ENCODE data around the gene PASK. TPM values are rescaled to one million over a fixed set of nuclear protein-coding genes. Genes with fewer than 3 reads are reported as not detected.

The PASK gene
- total RNA-seq, 1 donor from 2014 or later = 20.3 TPM

- Mint-ChIP-seq H3K27me3 (ENCODE audit: insufficient read depth, low read depth) (peaks cover 2% of the 10 kb centered on the region), H3K9me3 (no peaks in the 10 kb centered on the region), H3K4me3 (no peak overlapping the region), H3K4me1 (no peaks in the 10 kb centered on the region), H3K27ac (no peak overlapping the region), H3K36me3 (no peaks in the 10 kb centered on the region)
- no peak overlapping the region for H3K27ac ChIP-seq
- no peak overlapping the region for H3K4me2 ChIP-seq
- no peaks in the 10 kb centered on the region for H3K27me3 ChIP-seq
- no peak overlapping the region for H3K4me3 ChIP-seq
- H3F3A ChIP-seq (ENCODE audit: low read depth) = no peaks in the 10 kb centered on the region
- no peaks in the 10 kb centered on the region for H3K36me3 ChIP-seq
- H3K79me2 ChIP-seq (ENCODE audit: low read depth) = no peaks in the 10 kb centered on the region
- no peaks in the 10 kb centered on the region for H3K9me3 ChIP-seq (ENCODE audit: low read depth)
- H3K9ac ChIP-seq = no peak overlapping the region
- H4K20me1 ChIP-seq (ENCODE audit: low read depth) = peaks cover 13% of the 10 kb centered on the region
- DNase-seq (ENCODE audit: low spot score) = no peak
- no peak for TF ChIP-seq EZH2 (IDR thresholded peaks at IDR 0.05)
- TF ChIP-seq, protein P1, sequence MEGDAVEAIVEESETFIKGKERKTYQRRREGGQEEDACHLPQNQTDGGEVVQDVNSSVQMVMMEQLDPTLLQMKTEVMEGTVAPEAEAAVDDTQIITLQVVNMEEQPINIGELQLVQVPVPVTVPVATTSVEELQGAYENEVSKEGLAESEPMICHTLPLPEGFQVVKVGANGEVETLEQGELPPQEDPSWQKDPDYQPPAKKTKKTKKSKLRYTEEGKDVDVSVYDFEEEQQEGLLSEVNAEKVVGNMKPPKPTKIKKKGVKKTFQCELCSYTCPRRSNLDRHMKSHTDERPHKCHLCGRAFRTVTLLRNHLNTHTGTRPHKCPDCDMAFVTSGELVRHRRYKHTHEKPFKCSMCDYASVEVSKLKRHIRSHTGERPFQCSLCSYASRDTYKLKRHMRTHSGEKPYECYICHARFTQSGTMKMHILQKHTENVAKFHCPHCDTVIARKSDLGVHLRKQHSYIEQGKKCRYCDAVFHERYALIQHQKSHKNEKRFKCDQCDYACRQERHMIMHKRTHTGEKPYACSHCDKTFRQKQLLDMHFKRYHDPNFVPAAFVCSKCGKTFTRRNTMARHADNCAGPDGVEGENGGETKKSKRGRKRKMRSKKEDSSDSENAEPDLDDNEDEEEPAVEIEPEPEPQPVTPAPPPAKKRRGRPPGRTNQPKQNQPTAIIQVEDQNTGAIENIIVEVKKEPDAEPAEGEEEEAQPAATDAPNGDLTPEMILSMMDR (IDR thresholded peaks at IDR 0.05) = no peak
- TF ChIP-seq EZH2phosphoT487 (IDR thresholded peaks at IDR 0.05) = no peak
- no peaks in the 10 kb centered on the region for H3K4me1 ChIP-seq
- H2AFZ ChIP-seq (replicated peaks) = no peak overlapping the region
These were observed 86.7 kb downstream of the PASK start for GRCh38 chr2:241062389-241063092.

GRCh38 chr2:241061275-241061674 lies 88.0 kb downstream of the PASK start:
- Histone ChIP-seq H3K9ac (no peak overlapping the region), H3K4me2 (no peak overlapping the region), H3K36me3 (no peaks in the 10 kb centered on the region), H3F3A (ENCODE audit: low read depth) (no peaks in the 10 kb centered on the region), H3K4me3 (no peak overlapping the region), H4K20me1 (ENCODE audit: low read depth) (peaks cover 8% of the 10 kb centered on the region), H3K79me2 (ENCODE audit: low read depth) (no peaks in the 10 kb centered on the region), H3K4me1 (no peaks in the 10 kb centered on the region), H3K9me3 (ENCODE audit: low read depth) (no peaks in the 10 kb centered on the region), H3K27me3 (no peaks in the 10 kb centered on the region), H2AFZ (replicated peaks) (no peak overlapping the region), H3K27ac (no peak overlapping the region)
- Mint-ChIP-seq H3K27ac (no peak overlapping the region), H3K27me3 (ENCODE audit: insufficient read depth, low read depth) (peaks cover 2% of the 10 kb centered on the region), H3K4me3 (no peak overlapping the region), H3K9me3 (no peaks in the 10 kb centered on the region), H3K4me1 (no peaks in the 10 kb centered on the region), H3K36me3 (no peaks in the 10 kb centered on the region)
- TF ChIP-seq EZH2phosphoT487 (IDR thresholded peaks at IDR 0.05) (no peak), EZH2 (IDR thresholded peaks at IDR 0.05) (no peak)
- TF ChIP-seq, protein P1 (IDR thresholded peaks at IDR 0.05) = no peak
- no peak for DNase-seq (ENCODE audit: low spot score)

Small RNA genes lying within 50 kb of the gene (small RNA-seq; reads per million reads assigned to genes)
- not detected for gene AC005237.2

Other genes starting within 250 kb of the PASK start
- gene CROCC2, start 243.1 kb downstream of the PASK start, total RNA-seq (ENCODE audit: low replicate concordance) = not detected in 2 replicates
- gene SNED1, start 150.9 kb downstream of the PASK start, total RNA-seq (ENCODE audit: low replicate concordance) = 0.11 and 0.31 TPM in 2 replicates
- 42.2 and 58.1 TPM in 2 replicates for gene MTERF4, start 47.2 kb downstream of the PASK start, total RNA-seq (ENCODE audit: low replicate concordance)
- 40.0 and 52.9 TPM in 2 replicates for gene PPP1R7, start 995 bp upstream of the PASK start, total RNA-seq (ENCODE audit: low replicate concordance)
- 1.8 TPM in 1 of 2 replicates, not detected in the other for gene ANO7, start 39.2 kb upstream of the PASK start, total RNA-seq (ENCODE audit: low replicate concordance)
- gene HDLBP, start 166.2 kb upstream of the PASK start, total RNA-seq (ENCODE audit: low replicate concordance) = 251 and 269 TPM in 2 replicates
- 452 and 632 TPM in 2 replicates for gene SEPTIN2, start 166.5 kb upstream of the PASK start, total RNA-seq (ENCODE audit: low replicate concordance)
- 28.6 and 32.3 TPM in 2 replicates for gene FARP2, start 206.8 kb upstream of the PASK start, total RNA-seq (ENCODE audit: low replicate concordance)

All from neural progenitor cell (in vitro differentiated cells).